GM19468 (cell line): ENCODE measurements around the gene KLHDC9.

ENCODE experiments used
- ATAC-seq: cut with Tn5 transposase; IDR thresholded peaks from one replicate; pipeline ENCODE4 v1.9.1; 2021; ENCODE audit warnings: mild to moderate bottlenecking, moderate library complexity, moderate number of reproducible peaks; ENCODE audit not compliant: unreplicated experiment; ENCODE audit errors: extremely low read depth

Gene KLHDC9

GRCh38 chr1:161074676-161075368 lies 23.3 kb upstream of the KLHDC9 start:
- ATAC-seq: no peak

GRCh38 chr1:161076410-161076809 lies 21.8 kb upstream of the KLHDC9 start:
- no peak for ATAC-seq

- ATAC-seq: no peak
Observed at GRCh38 chr1:161077426-161077825, 20.7 kb upstream of the KLHDC9 start.

DNA sequence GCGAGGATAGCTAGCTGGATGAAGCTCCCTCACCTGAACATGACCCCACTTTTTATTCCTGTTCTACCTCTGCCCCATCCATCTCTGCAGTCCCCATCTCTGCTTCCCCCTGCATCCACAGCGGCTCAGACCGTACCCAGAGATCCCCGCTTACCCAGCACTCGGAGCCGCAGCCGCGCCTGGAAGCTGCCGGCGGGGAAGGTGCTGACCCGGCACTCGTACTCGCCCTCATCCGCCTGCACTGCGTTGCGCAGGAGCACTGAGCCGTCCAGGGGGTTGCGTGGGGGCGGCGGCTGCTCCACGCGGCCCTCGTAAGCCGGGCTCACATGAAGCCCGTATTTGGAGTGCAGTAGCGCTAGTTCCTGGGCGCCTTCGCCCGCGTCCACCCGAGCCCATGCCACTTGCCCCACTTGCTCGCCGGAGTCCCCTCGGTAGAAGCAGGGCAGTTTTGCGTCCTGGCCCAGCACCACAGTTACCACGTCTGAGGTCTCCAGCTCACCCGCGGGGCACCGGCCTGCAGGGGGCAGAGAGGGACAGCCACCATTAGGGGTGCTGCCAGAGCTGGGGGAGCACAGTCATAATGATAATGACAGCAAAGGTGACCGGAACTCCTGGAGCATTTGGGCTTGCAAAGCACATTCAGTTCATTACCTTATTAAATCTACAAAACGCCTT lies 18.6 kb upstream of the KLHDC9 start:
- no peak for ATAC-seq

- ATAC-seq: no peak
Observed at GRCh38 chr1:161080441-161081405, 17.4 kb upstream of the KLHDC9 start.

GRCh38 chr1:161081519-161081918 lies 16.6 kb upstream of the KLHDC9 start:
- ATAC-seq: no peak

DNA sequence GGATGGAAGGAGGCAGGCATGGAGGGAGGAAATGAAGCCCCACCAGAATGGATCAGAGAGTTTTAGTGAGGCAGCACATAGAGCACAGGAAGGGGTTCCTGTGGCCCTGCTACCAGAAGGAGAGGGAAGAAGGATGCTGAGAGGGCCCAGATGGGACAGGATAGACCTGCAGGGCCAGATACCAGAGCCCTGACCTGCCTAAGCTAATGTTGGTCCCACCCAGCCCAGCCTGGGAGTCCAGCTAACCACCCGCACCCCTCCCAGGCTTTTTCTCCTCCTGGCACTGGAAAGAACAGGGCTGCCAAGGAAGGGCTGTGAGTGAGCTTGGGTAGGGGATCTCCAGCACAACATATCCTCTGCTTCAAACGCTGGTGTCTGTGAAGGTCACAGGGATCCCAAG lies 15.7 kb upstream of the KLHDC9 start:
- ATAC-seq: no peak

GRCh38 chr1:161082996-161083747 lies 15.0 kb upstream of the KLHDC9 start:
- ATAC-seq: no peak

DNA sequence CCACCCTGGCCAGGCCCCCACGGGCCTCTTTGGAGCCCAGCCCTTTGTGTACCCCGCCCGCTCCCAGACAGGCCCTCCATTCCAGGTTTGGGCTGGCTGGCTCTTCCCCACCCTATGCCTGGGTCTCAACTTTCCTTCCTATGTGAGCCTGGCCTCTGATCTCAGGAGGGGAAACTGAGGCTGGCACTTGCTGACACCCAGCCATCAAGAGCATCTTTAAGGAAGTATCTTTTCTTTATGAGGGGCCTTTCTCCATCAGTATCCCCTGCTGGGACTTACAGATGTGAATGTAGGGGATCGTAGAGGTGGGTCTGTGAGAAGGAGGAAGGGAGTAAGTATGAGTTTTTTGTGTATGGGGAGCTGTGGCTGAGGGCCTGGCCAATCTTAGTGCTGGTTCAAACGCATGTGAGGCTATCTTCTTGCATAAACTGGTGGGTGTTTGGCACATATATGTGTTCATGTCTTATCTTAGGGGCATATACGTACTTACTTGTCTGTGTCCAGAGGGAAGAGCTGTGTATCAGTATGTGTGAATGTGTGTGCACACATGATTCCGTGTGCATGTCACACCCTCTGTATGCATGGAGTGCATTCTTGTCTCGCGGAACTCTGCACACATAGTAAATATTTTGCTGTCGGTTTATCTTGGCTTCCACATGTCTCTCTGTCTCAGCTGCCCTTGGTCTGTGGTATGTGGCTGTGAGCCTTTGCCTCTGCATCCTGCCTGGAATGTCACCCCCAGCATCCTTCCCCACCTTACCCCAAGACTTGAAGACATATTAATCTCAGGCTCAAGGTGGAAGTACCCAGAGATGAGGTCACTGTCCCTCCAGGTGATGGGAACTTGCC lies 14.2 kb upstream of the KLHDC9 start:
- ATAC-seq: no peak

- no peak for ATAC-seq
Observed at GRCh38 chr1:161084597-161084988, 13.6 kb upstream of the KLHDC9 start.

GRCh38 chr1:161085165-161085564 lies 13.0 kb upstream of the KLHDC9 start:
- ATAC-seq: no peak

- ATAC-seq: no peak
Observed at GRCh38 chr1:161086457-161086856, 11.7 kb upstream of the KLHDC9 start.

- no peak for ATAC-seq
Observed at GRCh38 chr1:161088587-161089110, 9.5 kb upstream of the KLHDC9 start.

- no peak for ATAC-seq
Observed at GRCh38 chr1:161089251-161089924, 8.8 kb upstream of the KLHDC9 start, which contains the start of gene NECTIN4. TSS of gene NECTIN4 (minus strand) at chr1:161089558. CDS start at chr1:161089296, 262 bp downstream.

- no peak for ATAC-seq
Observed at GRCh38 chr1:161089938-161090337, 8.2 kb upstream of the KLHDC9 start.

DNA sequence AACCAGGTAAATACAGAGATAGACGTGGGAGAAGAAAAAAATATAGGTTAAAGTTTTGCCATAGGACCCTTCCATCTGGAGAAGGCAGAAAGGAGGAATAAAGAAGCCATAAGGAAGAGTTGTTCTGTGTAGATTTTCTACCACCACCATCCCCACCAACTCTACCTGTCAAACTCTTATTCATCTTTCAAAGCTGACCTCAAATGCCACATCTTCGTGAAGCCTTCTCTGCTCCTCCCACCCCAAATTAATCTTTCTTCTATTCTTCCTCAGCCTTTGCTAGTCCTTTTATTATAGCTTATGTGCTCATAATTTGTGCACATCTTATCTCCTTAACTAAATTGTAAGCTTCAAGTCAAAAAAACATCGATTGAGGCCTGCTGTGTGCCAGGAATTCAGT lies 7.5 kb upstream of the KLHDC9 start:
- ATAC-seq: no peak

DNA sequence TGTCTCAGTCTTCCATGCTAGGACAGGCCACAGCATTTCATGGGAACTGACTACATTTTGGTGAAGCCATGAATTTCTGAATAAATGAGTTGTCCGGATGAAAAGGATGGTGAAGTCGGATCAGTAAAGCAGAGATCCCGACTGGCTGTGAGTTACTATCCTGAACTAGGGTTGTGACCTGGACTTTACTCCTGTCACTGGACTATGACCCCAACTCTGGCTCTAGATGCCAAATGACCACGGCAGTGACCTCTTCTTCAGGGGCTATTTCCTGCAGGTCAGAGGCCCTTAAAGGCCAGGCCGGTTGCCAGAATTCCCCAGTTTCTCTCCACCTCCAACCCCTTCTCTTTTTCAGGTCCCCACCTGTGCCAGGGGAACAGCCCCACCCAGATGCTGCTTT lies 7.1 kb upstream of the KLHDC9 start:
- ATAC-seq: no peak

DNA sequence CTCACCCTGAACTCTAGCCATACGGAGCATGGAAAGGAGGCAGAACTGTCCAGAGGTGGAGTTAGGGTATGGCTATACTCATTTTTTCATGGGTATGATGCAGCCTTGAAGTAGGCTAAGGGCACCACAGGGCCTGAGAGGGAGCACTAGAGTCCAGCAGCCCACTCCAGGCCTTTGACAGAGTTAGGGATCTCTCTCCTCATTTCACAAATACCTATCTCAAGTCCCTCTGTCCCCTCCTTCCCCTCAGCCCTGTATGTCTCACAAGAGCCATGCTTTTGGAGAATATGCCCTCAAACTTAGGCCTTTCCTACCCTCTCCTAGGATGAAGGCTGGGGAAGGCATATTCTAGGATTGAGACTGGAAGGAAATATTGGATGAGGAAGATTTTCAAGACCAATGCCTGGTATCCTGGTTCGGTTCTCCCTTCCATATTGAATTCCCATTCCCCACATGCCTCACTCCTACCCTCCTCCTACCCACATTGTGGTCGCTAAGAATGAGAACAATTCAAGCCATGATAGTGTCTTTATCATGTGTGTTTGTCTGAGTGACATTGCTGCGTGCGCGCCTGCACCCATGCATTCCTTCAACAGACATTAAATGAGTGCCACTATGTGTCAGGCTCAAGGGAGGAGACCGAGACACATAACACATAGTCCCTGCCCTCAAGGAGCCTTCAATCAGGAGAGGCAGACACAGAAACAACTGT lies 6.2 kb upstream of the KLHDC9 start:
- ATAC-seq: no peak
